ENCODE measurements around the gene ZNF600. TPM values are rescaled to one million over a fixed set of nuclear protein-coding genes. Genes with fewer than 3 reads are reported as not detected.
A peak's percentile ranks its signal among the peaks of the same experiment; 100 is the strongest.
"Not testable (repeated sequence)": the region's sequence is repeated elsewhere in the genome, so short reads cannot be mapped to it uniquely, and the experiment has no call there.

ZNF600 gene
- total and polyA plus RNA-seq, 2 of the 13 experiments (the other 11 are each of a cell fraction or from before 2014, with no cell fraction given), result 15.0 to 16.4 TPM

- peak; percentile 51 for TF ChIP-seq DRAP1 (CRISPR knock-in tag; IDR thresholded peaks at IDR 0.05)
- TF ChIP-seq ARID4A (CRISPR knock-in tag; IDR thresholded peaks at IDR 0.05; ENCODE audit: borderline replicate concordance), result peak; percentile 90
- peak; percentile 97 for TF ChIP-seq SP5 (CRISPR knock-in tag; IDR thresholded peaks at IDR 0.05; ENCODE audit: borderline replicate concordance, low read depth)
- TF ChIP-seq MAX (IDR thresholded peaks at IDR 0.05), result peak; percentile 69
- peak; percentile 42; the same call in 1 of the 2 replicates for TF ChIP-seq ZNF343 (CRISPR knock-in tag; IDR thresholded peaks at IDR 0.05)
- TF ChIP-seq CTCF (CRISPR knock-in tag; IDR thresholded peaks at IDR 0.05), result peak; percentile 40; the same call in 1 of the 2 replicates
- 0 out of 2 replicates have a peak, but pooled peaks have one; percentile 22 for TF ChIP-seq ZBTB8A (CRISPR knock-in tag; IDR thresholded peaks at IDR 0.05; ENCODE audit: borderline replicate concordance, low read depth)
- 0 out of 2 replicates have a peak, but pooled peaks have one; percentile 55 for TF ChIP-seq SMYD3 (CRISPR knock-in tag; IDR thresholded peaks at IDR 0.05)
Observed at GRCh38 chr19:52786464-52787354, at the start of gene ZNF600 (continued).

- CTCF ChIA-PET (ENCODE audit: low intra/inter-chr PET ratio, low total read pairs); H3K27ac ChIP-seq (ENCODE audit: extremely low read length, insufficient read depth, low read length); H4K20me1 ChIP-seq (ENCODE audit: insufficient read depth, low read length); H3K79me2 ChIP-seq (ENCODE audit: insufficient read depth, low read length); H3K9ac ChIP-seq (ENCODE audit: insufficient read depth, low read depth, low read length); POLR2A ChIA-PET; BruUV-seq (replicated peaks); H3K36me3 ChIP-seq (replicated peaks in 1 of 2; ENCODE audit: control insufficient read depth in 1 of 2, insufficient read depth in 2 of 2, low read length in 2 of 2); in situ Hi-C loops (cut with HindIII; ENCODE audit: extremely low pct_ligation_motif_present, low pct_unique_long_range_greater_than_20kb); H3K4me2 ChIP-seq (ENCODE audit: low read depth, low read length); intact Hi-C loops (cut with micrococcal nuclease; ENCODE audit: unreplicated experiment); H3K27me3 ChIP-seq (ENCODE audit: control insufficient read depth in 1 of 2, insufficient read depth in 2 of 2, low read length in 2 of 2); DNase-seq (ENCODE audit: low spot score); FAIRE-seq; H2AFZ ChIP-seq (ENCODE audit: low read length); H3K4me3 ChIP-seq (replicated peaks in 1 of 3; ENCODE audit: insufficient read depth in 1 of 3, low read depth in 2 of 3, low read length in 3 of 3); ATAC-seq: not testable (repeated sequence)
- WGBS (ENCODE audit: low lambda C conversion rate), result 12% methylated on average over 1 of the region's 1 CpG
- H3K4me1 ChIP-seq (ENCODE audit: insufficient read depth, low read length), result peaks cover 15% of the 10 kb centered on the region
- peaks cover 49% of the 10 kb centered on the region for H3K9me3 ChIP-seq (ENCODE audit: low read length)
Observed at GRCh38 chr19:52834289-52834688, 47.7 kb upstream of the ZNF600 start.

- H2AFZ ChIP-seq (ENCODE audit: low read length); H4K20me1 ChIP-seq (ENCODE audit: insufficient read depth, low read length); BruUV-seq (replicated peaks); H3K4me2 ChIP-seq (ENCODE audit: low read depth, low read length); H3K27me3 ChIP-seq (ENCODE audit: control insufficient read depth in 1 of 2, insufficient read depth in 2 of 2, low read length in 2 of 2); H3K36me3 ChIP-seq (replicated peaks in 1 of 2; ENCODE audit: control insufficient read depth in 1 of 2, insufficient read depth in 2 of 2, low read length in 2 of 2); FAIRE-seq; H3K9ac ChIP-seq (ENCODE audit: insufficient read depth, low read depth, low read length); ATAC-seq; H3K79me2 ChIP-seq (ENCODE audit: insufficient read depth, low read length); DNase-seq (ENCODE audit: low spot score); intact Hi-C loops (cut with micrococcal nuclease; ENCODE audit: unreplicated experiment); in situ Hi-C loops (cut with HindIII; ENCODE audit: extremely low pct_ligation_motif_present, low pct_unique_long_range_greater_than_20kb); CTCF ChIA-PET (ENCODE audit: low intra/inter-chr PET ratio, low total read pairs); H3K4me3 ChIP-seq (replicated peaks in 1 of 3; ENCODE audit: insufficient read depth in 1 of 3, low read depth in 2 of 3, low read length in 3 of 3); POLR2A ChIA-PET; H3K27ac ChIP-seq (ENCODE audit: extremely low read length, insufficient read depth, low read length): not testable (repeated sequence)
- Histone ChIP-seq H3K4me1 (ENCODE audit: insufficient read depth, low read length) (peaks cover 15% of the 10 kb centered on the region), H3K9me3 (ENCODE audit: low read length) (peaks cover 42% of the 10 kb centered on the region)
- 15% methylated on average over 2 of the region's 5 CpGs for WGBS (ENCODE audit: low lambda C conversion rate)
Observed at GRCh38 chr19:52833541-52833940, 47.0 kb upstream of the ZNF600 start.

All from HepG2 (cell line).